ENCODE results near the gene PBXIP1. TPM values are rescaled to one million over a fixed set of nuclear protein-coding genes. Genes with fewer than 3 reads are reported as not detected.
A peak's percentile ranks its signal among the peaks of the same experiment; 100 is the strongest.

PBXIP1 gene
- total and polyA plus RNA-seq, 2 of the 13 experiments (the other 11 are each of a cell fraction or from before 2014, with no cell fraction given) = 16.3 to 31.9 TPM

- no peak for TF ChIP-seq ZNF670 (CRISPR knock-in tag; IDR thresholded peaks at IDR 0.05; ENCODE audit: borderline replicate concordance)
- no peak; the same call in 1 of the 2 replicates for TF ChIP-seq KMT2B (CRISPR knock-in tag; IDR thresholded peaks at IDR 0.05)
- TF ChIP-seq KLF15 (CRISPR knock-in tag; IDR thresholded peaks at IDR 0.05; ENCODE audit: borderline replicate concordance) = no peak
- 0 out of 4 replicates have a peak, but pooled peaks of 1 of the 2 experiments have one; percentile 4 for TF ChIP-seq POLR2A (IDR thresholded peaks at IDR 0.05; ENCODE audit: insufficient read depth in 1 of 2, low read depth in 2 of 2, low read length in 2 of 2)
- TF ChIP-seq AHDC1 (CRISPR knock-in tag; IDR thresholded peaks at IDR 0.05; ENCODE audit: borderline replicate concordance) = no peak
- no peak for TF ChIP-seq TRAFD1 (CRISPR knock-in tag; IDR thresholded peaks at IDR 0.05; ENCODE audit: borderline replicate concordance)
- TF ChIP-seq ZNF678 (CRISPR knock-in tag; IDR thresholded peaks at IDR 0.05) = no peak
- no peak for TF ChIP-seq KLF13 (CRISPR knock-in tag; IDR thresholded peaks at IDR 0.05)
- no peak for TF ChIP-seq ATF7 (IDR thresholded peaks at IDR 0.05)
- TF ChIP-seq ATF7 (CRISPR knock-in tag; IDR thresholded peaks at IDR 0.05) = no peak
- TF ChIP-seq DRAP1 (CRISPR knock-in tag; IDR thresholded peaks at IDR 0.05) = no peak
- no peak for TF ChIP-seq XRCC5 (optimal IDR thresholded peaks at IDR 0.05; ENCODE audit: low read length)
- TF ChIP-seq ELF4 (CRISPR knock-in tag; IDR thresholded peaks at IDR 0.05; ENCODE audit: borderline replicate concordance) = no peak
- TF ChIP-seq AKAP8 (CRISPR knock-in tag; IDR thresholded peaks at IDR 0.05) = no peak
- no peak for TF ChIP-seq RXRB (CRISPR knock-in tag; IDR thresholded peaks at IDR 0.05; ENCODE audit: borderline replicate concordance)
- peak in 1 of 2 experiments; percentile 3; a peak in 1 of 4 replicates for TF ChIP-seq HMGXB4 (CRISPR knock-in tag; IDR thresholded peaks at IDR 0.05; ENCODE audit: borderline replicate concordance in 1 of 2, low read depth in 1 of 2)
- no peak for TF ChIP-seq ZNF446 (CRISPR knock-in tag; IDR thresholded peaks at IDR 0.05)
- TF ChIP-seq ZNF816 (CRISPR knock-in tag; IDR thresholded peaks at IDR 0.05; ENCODE audit: borderline replicate concordance) = no peak
- TF ChIP-seq ZNF512 (CRISPR knock-in tag; IDR thresholded peaks at IDR 0.05) = no peak
These were observed 45.5 kb upstream of the PBXIP1 start (continued) for GRCh38 chr1:155001425-155001674.
